DND-41 (cell line): Measurements from ENCODE around the gene VLDLR.
A peak's percentile ranks its signal among the peaks of the same experiment; 100 is the strongest.

Experiments
- ATAC-seq: fragments of 200-7000 bp; cut with Tn5 transposase; 3 replicates; pipeline ENCODE4 v1.9.1; 2021; ENCODE audit warnings: low read depth; ENCODE audit not compliant: insufficient read depth
- DNase-seq: peaks from one replicate; pipeline ENCODE4 v3.0.0-alpha.2; 2020
- H2AFZ ChIP-seq: 2 replicates; pipeline ENCODE4 v1.6.0; 2012; ENCODE audit warnings: low read depth, low read length
- H3K27ac ChIP-seq: 2 replicates; pipeline ENCODE4 v1.5.1; 2012; ENCODE audit warnings: low read length, inconsistent platforms
- H3K27me3 ChIP-seq: fragments of 200-600 bp; sonication (generic); 2 replicates; pipeline ENCODE4 v1.6.0; 2012; ENCODE audit warnings: low read length, mild to moderate bottlenecking, inconsistent platforms; ENCODE audit not compliant: insufficient read depth, poor library complexity
- H3K36me3 ChIP-seq: 2 replicates; pipeline ENCODE4 v1.5.1; 2012; ENCODE audit warnings: low read length, inconsistent platforms; ENCODE audit not compliant: insufficient read depth
- H3K4me1 ChIP-seq: 2 replicates; pipeline ENCODE4 v1.5.1; 2012; ENCODE audit warnings: mild to moderate bottlenecking, low read length; ENCODE audit not compliant: insufficient read depth
- H3K4me2 ChIP-seq: 2 replicates; pipeline ENCODE4 v1.6.0; 2012; ENCODE audit warnings: mild to moderate bottlenecking, moderate library complexity, low read length, inconsistent platforms; ENCODE audit not compliant: insufficient read depth
- H3K4me3 ChIP-seq, 2 experiments: fragments of 200-600 bp in 1 of 2; shearing (Covaris generic) in 1 of 2; 2 replicates each; pipeline ENCODE4 v1.5.1; 2012 to 2016; ENCODE audit warnings: inconsistent platforms in 2 of 2, low read length in 2 of 2, mild to moderate bottlenecking in 2 of 2, low read depth in 1 of 2, moderate library complexity in 1 of 2
- H3K79me2 ChIP-seq: 2 replicates; pipeline ENCODE4 v1.6.0; 2012; ENCODE audit warnings: low read length, inconsistent platforms; ENCODE audit not compliant: insufficient read depth
- H3K9ac ChIP-seq: 2 replicates; pipeline ENCODE4 v1.6.0; 2012; ENCODE audit warnings: low read depth, mild to moderate bottlenecking, inconsistent platforms, low read length, moderate library complexity
- H3K9me3 ChIP-seq: 2 replicates; pipeline ENCODE4 v1.5.1; 2012; ENCODE audit warnings: low read length, moderate library complexity, mild to moderate bottlenecking, inconsistent platforms; ENCODE audit not compliant: insufficient read depth, severe bottlenecking
- H4K20me1 ChIP-seq: 2 replicates; pipeline ENCODE4 v1.6.0; 2012; ENCODE audit warnings: low read length; ENCODE audit not compliant: insufficient read depth
- CTCF ChIP-seq: IDR thresholded peaks from 2 replicates; pipeline ENCODE4 v1.5.1; 2012; ENCODE audit warnings: borderline replicate concordance, low read length, moderate library complexity, mild to moderate bottlenecking; ENCODE audit not compliant: poor library complexity, severe bottlenecking; ENCODE audit errors: extremely low read depth
- EZH2 ChIP-seq: IDR thresholded peaks from 3 replicates; pipeline ENCODE4 v1.6.1; 2012; ENCODE audit warnings: borderline replicate concordance, low read depth, mild to moderate bottlenecking, moderate library complexity, low read length, inconsistent platforms; ENCODE audit not compliant: severe bottlenecking

The VLDLR gene

GRCh38 chr9:2618289-2618688 lies 3.3 kb upstream of the VLDLR start:
- peaks cover 1% of the 10 kb centered on the region; the same call in 1 of the 2 replicates for H3K36me3 ChIP-seq
- ATAC-seq, result no peak
- peaks cover 21% of the 10 kb centered on the region for H3K4me1 ChIP-seq
- H2AFZ ChIP-seq, result no peak overlapping the region
- H3K27me3 ChIP-seq, result no peaks in the 10 kb centered on the region
- no peak overlapping the region for H3K4me2 ChIP-seq
- no peak for TF ChIP-seq EZH2
- no peak for TF ChIP-seq CTCF
- no peak overlapping the region for H3K27ac ChIP-seq
- peaks cover 13% of the 10 kb centered on the region for H3K79me2 ChIP-seq
- H3K9me3 ChIP-seq, result no peaks in the 10 kb centered on the region
- peaks cover 9% of the 10 kb centered on the region for H4K20me1 ChIP-seq
- no peak overlapping the region for H3K9ac ChIP-seq
- DNase-seq, result no peak
- H3K4me3 ChIP-seq, result no peak overlapping the region

- peak overlapping the region; percentile 83 for H2AFZ ChIP-seq
- no peaks in the 10 kb centered on the region for H3K27me3 ChIP-seq
- TF ChIP-seq EZH2 (no peak), CTCF (peak; percentile 50)
- peak overlapping the region; percentile 88 for H3K9ac ChIP-seq
- H4K20me1 ChIP-seq, result peaks cover 37% of the 10 kb centered on the region
- H3K4me1 ChIP-seq, result peaks cover 49% of the 10 kb centered on the region
- H3K27ac ChIP-seq, result peak overlapping the region; percentile 90
- H3K9me3 ChIP-seq, result no peaks in the 10 kb centered on the region
- peak overlapping the region; percentile 76 to 93; a peak in 3 of 4 replicates for H3K4me3 ChIP-seq
- peaks cover 41% of the 10 kb centered on the region for H3K79me2 ChIP-seq
- H3K4me2 ChIP-seq, result peak overlapping the region; percentile 85
- peak; percentile 88 for DNase-seq
- peaks cover 10% of the 10 kb centered on the region for H3K36me3 ChIP-seq
- peak; percentile 78 for ATAC-seq
Measured at GRCh38 chr9:2620919-2621721, 467 bp upstream of the VLDLR start.

- peaks cover 10% of the 10 kb centered on the region for H3K36me3 ChIP-seq
- peak overlapping the region; percentile 76 to 93 for H3K4me3 ChIP-seq
- peaks cover 57% of the 10 kb centered on the region for H3K79me2 ChIP-seq
- H3K4me2 ChIP-seq, result peak overlapping the region; percentile 85
- peak overlapping the region; percentile 88 for H3K9ac ChIP-seq
- no peaks in the 10 kb centered on the region for H3K27me3 ChIP-seq
- peak; percentile 36 for DNase-seq
- peak overlapping the region; percentile 74 for H2AFZ ChIP-seq
- no peaks in the 10 kb centered on the region for H3K9me3 ChIP-seq
- peak overlapping the region; percentile 90 for H3K27ac ChIP-seq
- peaks cover 49% of the 10 kb centered on the region for H3K4me1 ChIP-seq
- peak; percentile 19 for ATAC-seq
- peaks cover 48% of the 10 kb centered on the region for H4K20me1 ChIP-seq
- no peak for TF ChIP-seq EZH2
Measured at GRCh38 chr9:2622461-2623287, 1.1 kb downstream of the VLDLR start.
